Muscle of back (tissue), 11 donors: Measurements from ENCODE around the gene GDPD5. TPM values are rescaled to one million over a fixed set of nuclear protein-coding genes. Genes with fewer than 3 reads are reported as not detected.

ENCODE experiments used
- DNase-seq, 3 donors: peaks; one replicate each; pipeline versions ENCODE4 v3.0.0 to v3.0.0-alpha.2; 2013
- polyA plus RNA-seq, 10 donors: library from polyadenylated mRNA; unstranded; fragments of 120-200 nt; gene quantifications; one replicate each; pipeline ENCODE4 v1.2.1, GENCODE V29; 2013; ENCODE audit not compliant: insufficient read length in 10 of 10

The GDPD5 gene
- polyA plus RNA-seq, 10 donors: 14.1 to 27.4 (median 19.7) TPM

GRCh38 chr11:75449776-75450175 lies 76.0 kb downstream of the GDPD5 start:
- no peak for DNase-seq

DNA sequence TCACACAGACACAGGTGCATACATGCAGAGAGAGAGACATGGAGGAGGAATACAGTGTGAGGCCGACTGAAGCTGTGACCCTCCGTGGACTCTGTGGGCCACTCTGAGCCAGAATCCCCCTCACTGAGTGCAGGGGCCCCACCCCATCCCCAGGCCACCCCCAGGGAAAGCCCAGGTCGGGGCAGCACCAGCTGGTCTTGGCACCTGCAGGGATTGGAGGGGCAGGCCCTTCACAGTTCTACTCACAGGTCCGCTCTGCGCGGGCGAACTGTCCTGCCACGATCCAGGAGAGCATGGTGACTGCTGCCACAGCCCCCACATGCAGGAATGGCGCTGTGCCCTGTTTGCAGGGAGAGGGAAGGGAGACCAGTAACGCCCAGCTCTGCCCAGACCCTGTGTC lies 76.5 kb downstream of the GDPD5 start:
- no peak for DNase-seq

DNA sequence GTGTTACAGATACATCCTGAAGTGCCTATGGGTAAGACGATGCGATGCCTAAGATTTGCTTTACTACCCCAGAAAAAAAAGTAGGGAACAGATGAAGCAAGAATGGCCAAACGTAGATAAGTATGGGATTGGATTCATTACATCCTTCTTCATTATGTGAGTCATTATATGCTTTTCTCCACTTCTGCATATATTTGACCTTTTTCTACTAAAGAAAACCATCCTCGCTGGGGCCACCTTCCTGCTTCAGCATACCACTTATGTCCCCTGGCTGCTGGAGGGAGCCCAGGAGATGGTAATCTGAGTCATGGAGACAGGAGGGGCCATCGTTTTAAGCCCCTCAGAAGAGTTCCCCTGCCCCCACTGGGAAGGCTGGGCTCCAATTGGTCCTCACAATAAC lies 78.3 kb downstream of the GDPD5 start:
- no peak for DNase-seq

- DNase-seq: peak; percentile 52 to 78 (median 71)
Measured at GRCh38 chr11:75445315-75445953, 80.3 kb downstream of the GDPD5 start.

DNA sequence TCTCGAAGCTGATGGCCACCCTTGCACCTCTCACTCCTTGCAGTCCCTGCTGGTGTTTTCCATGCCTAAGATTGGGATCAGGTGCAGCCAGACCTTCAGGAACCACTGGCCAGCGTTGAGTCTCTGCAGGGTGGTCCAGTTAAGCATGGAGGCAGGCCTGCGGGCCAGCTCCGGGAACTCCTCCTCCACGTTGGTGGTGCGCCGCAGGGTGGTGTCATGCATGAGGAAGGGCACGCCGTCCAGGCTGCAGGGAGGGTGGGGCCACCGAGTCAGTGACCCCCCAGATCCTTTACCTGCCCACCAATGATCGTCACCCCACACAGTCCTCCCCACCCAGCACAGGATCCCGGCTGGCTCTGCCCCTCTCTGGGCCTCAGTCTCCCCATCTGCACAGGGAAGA lies 82.7 kb downstream of the GDPD5 start:
- DNase-seq: no peak

DNA sequence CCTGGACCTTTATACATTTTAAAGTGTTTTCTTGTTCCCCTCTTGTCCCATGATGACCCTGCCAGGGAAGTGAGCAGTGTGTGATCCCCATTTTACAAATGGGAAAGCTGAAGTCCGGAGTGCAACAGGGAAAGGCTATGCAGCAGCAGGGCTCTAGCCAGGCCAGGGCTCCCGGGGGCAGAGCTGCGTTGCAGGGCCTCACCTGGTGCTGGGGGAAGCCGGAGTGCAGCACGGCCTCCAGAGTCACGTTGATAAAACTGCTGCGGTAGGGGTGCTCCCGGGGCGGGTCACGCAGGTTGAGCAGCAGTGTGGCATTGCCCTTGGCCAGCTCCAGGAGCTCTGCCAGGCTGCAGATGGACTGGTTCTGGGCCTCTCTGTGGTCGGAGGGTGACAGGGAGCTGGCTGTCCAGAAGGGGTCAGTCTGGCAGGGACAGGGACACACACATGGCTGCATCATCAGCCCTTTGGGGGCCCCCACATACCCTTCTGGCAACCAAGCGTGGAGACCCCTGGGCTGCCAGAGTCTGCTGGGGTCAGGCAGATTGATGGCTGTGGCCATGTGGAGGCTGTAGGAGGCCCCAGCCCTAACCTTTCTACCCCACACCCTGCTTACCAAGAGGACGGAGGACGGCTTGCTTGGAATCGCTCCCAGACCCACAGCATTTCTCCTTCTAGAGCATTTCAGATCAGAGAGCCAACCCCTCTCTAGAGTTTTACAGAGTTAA lies 83.4 kb downstream of the GDPD5 start:
- no peak for DNase-seq

DNA sequence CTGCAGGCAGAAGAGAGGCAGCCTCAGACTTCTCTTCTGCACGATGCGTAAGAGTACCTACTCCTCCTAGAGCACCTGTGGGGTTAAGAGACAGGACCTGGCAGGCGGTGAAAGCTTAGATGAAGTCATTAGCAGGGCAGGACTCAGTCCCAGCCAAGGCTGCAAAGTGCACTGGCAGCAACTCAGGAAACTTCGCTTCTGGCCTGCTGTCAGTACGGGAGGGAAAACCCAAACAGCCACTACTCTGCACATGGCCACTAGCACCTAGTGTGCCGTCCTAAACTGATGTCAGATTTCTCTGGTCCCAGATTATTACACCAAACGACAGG lies 84.0 kb downstream of the GDPD5 start:
- peak in 1 of 3 donors; percentile 36 for DNase-seq

GRCh38 chr11:75440960-75441803 lies 84.6 kb downstream of the GDPD5 start:
- DNase-seq: no peak

GRCh38 chr11:75439495-75440120 lies 86.1 kb downstream of the GDPD5 start:
- DNase-seq: no peak

DNA sequence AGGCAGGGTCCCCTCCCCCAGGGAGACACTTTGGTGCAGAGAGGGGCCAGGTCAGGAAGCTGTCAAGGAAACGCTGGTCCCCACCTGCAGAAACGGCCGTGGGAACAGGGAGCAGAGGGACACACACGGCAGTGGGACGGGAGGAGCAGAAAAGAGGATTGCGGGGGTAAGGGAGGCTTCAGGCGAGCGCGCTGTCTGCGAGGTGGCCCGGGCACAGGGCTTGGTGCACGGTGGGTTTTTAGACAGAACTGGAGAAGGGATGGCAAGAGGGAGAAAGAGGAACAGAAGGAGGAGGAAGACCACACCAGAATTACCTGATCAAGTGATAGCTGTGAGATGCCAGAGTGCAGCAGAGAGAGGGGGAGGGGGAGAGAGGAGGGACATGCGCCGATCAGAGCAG lies 86.7 kb downstream of the GDPD5 start:
- no peak for DNase-seq

DNA sequence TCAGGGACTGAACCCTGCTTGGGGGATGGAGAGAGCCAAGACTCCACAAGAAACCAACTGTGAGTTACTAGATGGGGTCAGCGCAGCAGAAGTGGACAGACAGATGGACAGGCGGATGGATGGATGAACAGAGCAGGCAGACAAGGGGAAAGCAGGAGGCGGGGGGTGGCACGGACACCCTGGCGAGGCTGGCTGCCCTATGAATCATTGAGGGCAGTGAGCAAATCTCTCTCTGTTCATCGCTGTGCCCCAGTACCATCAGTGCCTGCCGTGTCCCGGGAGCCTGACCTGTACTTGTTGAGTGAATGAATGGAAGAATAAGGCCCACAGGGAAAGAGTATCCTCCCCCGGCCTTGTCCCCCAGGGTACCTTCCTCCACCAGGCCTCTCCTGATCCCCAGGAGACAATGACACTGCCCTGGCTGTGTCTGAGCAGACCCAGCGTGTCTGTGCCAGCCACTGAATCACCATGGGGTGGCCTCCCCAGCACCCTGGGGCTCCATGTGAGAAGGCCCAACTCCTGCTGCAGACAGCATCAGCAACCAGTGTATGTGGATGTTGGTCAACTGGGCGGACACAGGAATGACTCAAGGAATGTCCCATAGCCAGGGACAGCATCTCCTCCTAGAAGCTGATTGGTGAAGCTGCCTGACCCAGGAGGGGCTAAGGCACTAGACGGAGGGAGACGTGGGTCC lies 87.6 kb downstream of the GDPD5 start:
- no peak for DNase-seq

DNA sequence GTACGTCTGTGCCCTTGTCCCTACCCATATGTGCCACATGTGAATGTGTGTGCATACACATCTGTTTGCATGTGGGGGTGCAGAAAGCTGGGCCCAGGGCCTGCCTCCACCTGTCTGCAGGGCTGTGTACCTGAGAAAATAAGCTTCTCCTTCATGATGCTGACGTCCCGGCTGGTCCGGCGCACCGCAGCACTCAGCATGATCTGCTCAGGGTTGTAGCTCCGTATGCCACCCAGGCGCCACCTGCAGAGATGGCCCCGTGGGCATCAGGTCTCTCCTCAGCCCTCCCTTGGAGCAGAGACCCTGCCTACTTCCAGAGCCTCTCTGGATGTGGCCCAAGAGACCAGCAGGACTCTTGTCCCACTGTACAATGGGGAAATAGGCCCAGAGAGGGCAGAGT lies 88.9 kb downstream of the GDPD5 start:
- no peak for DNase-seq

GRCh38 chr11:75435571-75435925 lies 90.2 kb downstream of the GDPD5 start:
- no peak for DNase-seq

DNA sequence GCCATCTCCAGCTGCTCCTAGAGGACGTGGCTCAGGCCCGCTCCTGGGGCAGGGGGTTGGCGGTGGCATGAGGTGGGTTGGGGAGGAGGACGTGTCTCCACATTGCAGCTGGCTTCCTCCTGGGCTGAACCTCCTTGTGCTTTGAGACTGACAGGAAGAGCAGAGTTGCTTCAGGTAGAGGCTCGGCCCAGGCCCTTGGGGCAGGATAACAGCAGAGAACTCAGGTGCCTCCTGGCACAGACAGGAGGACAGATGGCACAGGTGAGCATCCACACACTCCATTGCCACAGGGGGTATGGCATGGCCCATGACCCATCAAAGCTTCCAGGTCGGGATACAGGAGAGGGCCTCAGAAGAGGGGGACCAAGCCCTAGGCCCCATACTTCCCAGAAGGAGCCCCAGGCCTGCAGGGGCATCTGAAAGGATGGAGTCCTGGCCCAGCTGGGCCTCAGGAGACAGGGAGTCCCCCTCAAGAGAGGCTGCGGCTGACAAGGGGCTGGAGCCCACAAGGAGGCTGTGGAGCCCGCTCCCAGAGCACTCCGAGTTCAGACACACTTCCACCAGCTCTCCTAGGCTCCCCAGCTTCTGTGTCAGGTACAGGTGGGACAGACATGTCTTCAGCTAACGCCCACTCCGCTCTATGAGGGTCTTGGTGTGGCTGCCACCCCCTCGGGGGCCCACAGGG lies 90.7 kb downstream of the GDPD5 start:
- no peak for DNase-seq

DNA sequence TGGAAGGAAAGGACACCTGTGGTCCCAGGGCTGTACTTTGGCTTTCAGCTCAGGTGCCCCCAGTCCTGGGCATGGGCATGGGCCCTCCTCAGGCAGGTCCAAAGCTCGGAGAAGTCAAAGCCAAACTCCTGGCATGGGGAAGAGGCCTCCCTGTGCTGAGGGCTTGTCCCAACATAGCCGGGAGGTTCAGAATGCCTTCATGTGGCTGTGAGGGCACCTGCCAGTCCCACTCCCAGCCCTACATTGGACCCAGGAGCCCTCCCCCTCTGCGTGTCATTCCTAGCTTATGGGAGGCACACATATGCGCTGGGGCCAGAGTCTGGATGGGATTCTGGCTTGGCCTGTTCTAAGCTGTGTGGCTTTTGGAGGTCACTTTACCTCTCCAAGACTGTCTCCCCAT lies 91.7 kb downstream of the GDPD5 start:
- DNase-seq: no peak

DNA sequence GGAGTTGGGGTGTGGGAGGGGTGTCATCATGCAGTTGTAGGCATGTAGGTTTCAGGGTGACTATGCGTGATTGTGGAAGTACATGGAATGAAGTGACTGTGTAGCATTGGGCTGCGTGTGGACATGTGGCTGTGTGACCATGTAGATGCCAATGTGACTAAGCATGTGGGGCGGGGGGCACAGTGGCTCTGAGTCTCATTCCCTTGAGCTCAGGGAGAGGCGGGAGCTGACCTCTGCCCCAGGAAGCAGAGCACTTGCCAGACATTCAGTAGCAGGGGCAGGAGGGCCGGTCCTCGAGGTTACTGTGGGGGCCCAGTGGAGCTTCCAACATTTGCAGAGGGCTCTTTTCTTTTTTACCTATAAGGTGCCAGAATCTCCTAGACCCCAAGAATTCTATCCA lies 92.3 kb downstream of the GDPD5 start:
- no peak for DNase-seq

- DNase-seq: peak in 1 of 3 donors; percentile 49
Measured at GRCh38 chr11:75432911-75433321, 92.8 kb downstream of the GDPD5 start, which contains the start of gene KLHL35. Gene KLHL35, minus strand, starts transcription at chr11:75433203. Its CDS starts 2,574 bp downstream, at chr11:75430629.

- no peak for DNase-seq
Measured at GRCh38 chr11:75431533-75432525, 93.9 kb downstream of the GDPD5 start.

- DNase-seq: no peak
Measured at GRCh38 chr11:75430714-75431532, 94.8 kb downstream of the GDPD5 start.
